Body of pancreas (tissue), 4 donors: ENCODE data around the gene NT5C.

Experiments
- POLR2A ChIP-seq, 3 donors: fragments of 450-650 bp; IDR thresholded peaks; one replicate each; pipeline ENCODE4 v1.6.1; 2016; ENCODE audit warnings: antibody characterized with exemption in 3 of 3, mild to moderate bottlenecking in 2 of 3
- TF ChIP-seq, protein P1 (sequence below), 7 experiments: fragments of 450-650 bp in 4 of 7; fragments of 200-600 bp in 3 of 7; sonication (generic) in 3 of 7; IDR thresholded peaks; one replicate each; pipeline ENCODE4 v1.5.1; 2016 to 2019; ENCODE audit warnings: antibody characterized with exemption in 7 of 7

DNA sequence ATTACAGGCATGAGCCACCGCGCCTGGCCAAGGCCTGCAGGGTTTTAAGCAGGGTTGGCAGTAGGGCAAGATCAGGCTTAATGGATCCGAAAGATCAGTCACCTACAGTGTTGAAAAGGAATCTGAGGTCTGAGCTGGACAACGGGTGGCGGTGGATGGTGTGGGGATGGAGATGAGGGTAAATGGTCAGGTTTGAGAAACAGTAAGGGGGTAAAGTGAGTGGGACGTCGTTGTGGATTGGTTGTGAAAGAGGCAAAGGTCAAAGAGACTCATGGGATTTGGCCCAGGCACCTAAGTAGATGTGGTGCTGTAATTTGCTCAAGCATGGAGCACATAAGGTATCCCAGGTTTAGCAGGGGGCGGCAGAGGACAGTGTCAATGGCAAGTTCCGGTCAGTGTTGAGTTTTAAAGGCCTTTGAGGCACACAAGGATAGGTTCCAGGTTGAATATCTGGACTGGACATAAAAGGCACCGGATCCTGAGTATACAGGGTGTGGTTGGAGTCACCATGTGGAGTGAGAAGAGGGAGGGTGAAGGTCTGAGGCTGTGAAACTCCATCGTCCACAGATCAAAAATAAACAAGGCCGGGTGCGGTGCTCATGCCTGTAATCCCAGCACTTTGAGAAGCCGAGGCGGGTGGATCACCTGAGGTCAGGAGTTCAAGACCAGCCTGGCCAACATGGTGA is 44.9 kb downstream of the NT5C start:
- TF ChIP-seq, protein P1, sequence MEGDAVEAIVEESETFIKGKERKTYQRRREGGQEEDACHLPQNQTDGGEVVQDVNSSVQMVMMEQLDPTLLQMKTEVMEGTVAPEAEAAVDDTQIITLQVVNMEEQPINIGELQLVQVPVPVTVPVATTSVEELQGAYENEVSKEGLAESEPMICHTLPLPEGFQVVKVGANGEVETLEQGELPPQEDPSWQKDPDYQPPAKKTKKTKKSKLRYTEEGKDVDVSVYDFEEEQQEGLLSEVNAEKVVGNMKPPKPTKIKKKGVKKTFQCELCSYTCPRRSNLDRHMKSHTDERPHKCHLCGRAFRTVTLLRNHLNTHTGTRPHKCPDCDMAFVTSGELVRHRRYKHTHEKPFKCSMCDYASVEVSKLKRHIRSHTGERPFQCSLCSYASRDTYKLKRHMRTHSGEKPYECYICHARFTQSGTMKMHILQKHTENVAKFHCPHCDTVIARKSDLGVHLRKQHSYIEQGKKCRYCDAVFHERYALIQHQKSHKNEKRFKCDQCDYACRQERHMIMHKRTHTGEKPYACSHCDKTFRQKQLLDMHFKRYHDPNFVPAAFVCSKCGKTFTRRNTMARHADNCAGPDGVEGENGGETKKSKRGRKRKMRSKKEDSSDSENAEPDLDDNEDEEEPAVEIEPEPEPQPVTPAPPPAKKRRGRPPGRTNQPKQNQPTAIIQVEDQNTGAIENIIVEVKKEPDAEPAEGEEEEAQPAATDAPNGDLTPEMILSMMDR (IDR thresholded peaks at IDR 0.05), result no peak
- TF ChIP-seq POLR2A (IDR thresholded peaks at IDR 0.05), result no peak
